HS-5 (cell line): ENCODE measurements around the gene SPRYD3.
"Not testable (repeated sequence)": the region's sequence is repeated elsewhere in the genome, so short reads cannot be mapped to it uniquely, and the experiment has no call there.

Source experiments
- DNase-seq: peaks from one replicate; pipeline ENCODE4 v3.0.0-alpha.2; 2012; ENCODE audit warnings: low read depth

The SPRYD3 gene, protein sequence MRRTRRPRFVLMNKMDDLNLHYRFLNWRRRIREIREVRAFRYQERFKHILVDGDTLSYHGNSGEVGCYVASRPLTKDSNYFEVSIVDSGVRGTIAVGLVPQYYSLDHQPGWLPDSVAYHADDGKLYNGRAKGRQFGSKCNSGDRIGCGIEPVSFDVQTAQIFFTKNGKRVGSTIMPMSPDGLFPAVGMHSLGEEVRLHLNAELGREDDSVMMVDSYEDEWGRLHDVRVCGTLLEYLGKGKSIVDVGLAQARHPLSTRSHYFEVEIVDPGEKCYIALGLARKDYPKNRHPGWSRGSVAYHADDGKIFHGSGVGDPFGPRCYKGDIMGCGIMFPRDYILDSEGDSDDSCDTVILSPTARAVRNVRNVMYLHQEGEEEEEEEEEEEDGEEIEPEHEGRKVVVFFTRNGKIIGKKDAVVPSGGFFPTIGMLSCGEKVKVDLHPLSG

DNA sequence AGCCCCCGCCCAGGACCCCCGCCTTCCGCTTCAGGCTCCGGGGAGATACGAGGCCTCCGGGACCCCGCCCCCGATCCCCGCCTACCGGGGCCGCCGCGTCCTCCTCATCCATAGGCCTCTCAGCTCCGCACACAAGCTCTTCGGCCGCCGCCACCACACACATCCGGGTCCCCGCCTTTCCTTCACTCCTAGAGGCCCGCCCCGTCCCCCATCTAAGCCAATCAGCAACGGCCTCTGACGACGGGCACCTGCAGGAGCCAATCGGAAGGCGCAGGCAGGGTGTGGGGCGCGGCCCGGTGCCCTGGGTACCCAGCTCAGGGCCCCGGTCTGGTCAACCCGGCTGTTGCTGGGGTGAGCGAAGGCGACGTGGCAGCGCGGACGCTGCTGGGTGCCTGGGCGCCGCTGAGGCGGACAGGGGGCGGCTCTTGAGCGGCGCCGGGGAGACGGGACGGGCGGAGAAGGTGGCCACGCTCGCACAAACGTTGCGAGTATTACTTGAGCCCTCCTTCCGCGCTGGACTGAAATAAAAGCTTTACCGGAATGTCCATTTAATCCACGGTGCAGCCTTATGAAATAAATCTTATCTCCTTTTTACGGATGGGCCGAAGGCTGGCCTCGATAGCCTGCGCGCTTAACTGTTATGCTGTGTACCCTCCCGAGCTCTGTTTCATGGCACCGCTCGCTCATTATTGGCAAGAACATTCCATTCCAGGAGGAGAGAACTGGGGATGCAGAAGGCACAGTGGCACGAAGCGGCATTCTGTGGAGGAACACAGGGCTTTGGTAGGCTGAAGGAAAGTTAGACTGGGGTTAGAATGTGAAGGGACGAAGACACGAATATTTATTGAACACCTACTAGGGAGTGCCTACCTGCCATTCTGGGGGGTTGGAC is at the start of gene SPRYD3:
TSS of gene SPRYD3 (minus strand) at position 165 of the 892 bp plus-strand sequence. CDS start at position 108, 57 bp downstream.
- peak; percentile 82 for DNase-seq

DNA sequence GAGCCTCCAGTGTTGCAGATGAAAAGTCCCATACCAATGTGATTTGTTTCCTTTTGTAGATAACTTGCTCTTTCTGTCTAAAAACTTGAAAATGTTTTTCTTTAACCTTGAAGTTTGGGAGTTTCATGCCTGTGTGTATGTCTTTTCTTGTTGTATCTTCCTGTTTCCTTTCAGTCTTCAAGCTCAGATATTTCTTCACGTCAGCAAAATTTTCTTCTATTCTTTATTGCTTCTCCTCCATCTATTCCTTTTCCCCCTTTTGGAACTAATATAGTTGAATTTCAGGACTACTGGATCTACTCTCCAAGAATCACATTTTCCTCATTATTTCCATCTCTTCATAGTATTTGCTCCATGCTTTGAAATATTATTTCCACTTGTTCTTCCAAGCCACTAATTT is 48.0 kb upstream of the SPRYD3 start:
- DNase-seq: no peak

DNA sequence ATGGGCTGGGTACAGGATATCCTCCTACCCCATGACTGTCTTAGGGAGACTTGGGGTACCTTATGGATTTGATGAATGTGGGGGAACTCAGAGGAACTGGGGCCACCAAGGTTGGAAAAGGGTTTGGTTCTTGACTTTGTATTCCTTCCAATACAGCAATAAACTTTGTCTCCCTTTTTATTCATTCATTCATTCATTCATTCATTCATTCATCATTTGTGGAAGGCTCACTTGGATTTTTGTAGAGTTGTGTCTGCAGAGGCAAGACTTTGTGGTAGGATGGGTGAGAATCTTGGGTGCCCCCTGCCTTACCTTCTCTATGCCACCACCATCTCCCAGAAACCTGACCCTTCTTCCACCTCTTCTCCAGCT is 45.1 kb upstream of the SPRYD3 start:
- DNase-seq: no peak

DNA sequence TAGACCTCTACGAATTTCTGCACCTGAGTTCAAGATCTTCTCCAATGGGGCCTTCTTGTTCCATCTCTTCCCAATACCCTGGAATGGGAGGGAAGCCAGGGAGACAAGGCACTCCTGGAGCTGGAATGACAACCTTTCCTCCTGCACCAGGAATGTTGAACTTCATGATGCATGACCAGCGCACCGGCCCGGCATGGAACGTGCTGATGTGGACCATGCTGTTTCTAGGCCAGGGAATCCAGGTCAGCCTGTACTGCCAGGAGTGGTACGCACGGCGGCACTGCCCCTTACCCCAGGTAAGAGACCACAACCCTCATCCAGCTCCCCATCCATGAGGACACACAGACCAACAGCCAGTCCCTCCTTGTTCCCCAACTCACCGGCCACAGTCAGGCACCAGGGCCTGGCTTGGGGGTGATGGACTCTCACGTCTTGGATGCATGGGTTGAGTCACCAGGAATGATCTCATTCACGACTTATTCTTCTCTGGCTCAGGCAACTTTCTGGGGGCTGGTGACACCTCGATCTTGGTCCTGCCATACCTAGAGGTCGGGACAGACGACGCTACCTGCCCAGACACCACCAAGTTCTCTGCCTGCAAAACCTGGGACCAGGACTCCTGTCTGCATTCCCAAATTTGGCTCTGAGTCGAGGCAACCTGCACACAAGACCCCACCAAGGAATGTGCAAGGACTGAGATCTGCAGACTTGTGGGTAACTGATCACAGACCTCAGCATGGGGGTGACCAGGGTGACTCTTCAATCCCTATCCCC is 44.6 kb upstream of the SPRYD3 start:
- DNase-seq: peak; percentile 26

DNA sequence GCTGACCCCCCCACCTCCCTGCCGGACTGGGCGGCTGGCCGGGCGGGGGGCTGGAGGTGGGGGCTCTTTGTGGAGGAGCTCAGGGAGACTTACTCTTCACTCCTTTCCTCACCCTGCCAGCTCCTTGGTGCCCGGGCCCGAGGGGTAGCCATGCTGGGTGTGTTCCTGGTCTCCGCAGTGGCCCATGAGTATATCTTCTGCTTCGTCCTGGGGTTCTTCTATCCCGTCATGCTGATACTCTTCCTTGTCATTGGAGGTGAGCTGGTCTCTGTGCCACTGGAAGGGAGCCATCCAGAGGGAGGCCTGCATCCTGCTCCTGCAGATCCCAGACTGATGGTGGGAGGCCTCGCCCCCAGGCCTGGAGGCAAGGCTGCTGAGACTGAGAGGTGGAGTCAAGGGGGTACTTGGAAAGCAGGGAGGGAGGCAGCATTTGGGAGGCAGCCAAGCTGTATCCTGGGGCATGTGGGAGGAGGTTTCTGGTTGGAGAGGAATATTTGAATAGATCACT is 43.8 kb upstream of the SPRYD3 start:
- no peak for DNase-seq

DNA sequence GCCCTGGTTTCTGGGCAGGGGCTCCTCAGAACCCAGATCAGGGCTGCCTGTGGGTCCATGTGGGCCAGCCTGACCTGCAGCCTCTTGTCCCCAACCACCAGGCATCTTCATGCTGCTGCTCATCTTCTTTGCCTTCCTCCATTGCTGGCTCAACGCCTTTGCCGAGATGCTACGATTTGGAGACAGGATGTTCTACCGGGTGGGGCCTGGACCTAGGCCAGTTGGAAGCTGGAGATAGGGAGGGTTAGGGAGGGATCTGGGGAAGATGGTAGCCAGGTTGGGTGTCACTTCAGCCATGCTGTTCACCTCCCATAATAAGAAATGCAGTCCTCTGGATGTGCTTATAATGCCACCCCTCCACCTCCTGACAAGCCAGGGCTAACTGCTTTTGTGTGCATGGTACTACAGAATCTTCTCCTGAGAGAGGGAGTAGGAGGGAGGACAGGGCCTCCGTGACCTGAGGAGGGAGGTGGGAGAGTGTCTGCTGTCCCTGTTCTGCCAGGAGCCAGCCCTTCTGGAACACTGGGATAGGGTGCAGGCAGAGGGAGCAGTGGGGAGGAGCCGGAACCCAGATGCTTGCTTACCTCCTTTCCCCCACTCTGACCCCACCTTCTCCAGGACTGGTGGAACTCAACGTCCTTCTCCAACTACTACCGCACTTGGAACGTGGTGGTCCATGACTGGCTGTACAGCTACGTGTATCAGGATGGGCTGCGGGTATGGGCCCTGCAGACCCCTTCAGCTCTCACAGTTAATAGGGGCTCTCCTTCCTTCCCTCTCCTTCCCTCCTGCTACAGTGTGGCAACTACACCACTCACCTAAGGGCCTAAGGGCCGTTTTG is 41.7 kb upstream of the SPRYD3 start:
- no peak for DNase-seq

DNA sequence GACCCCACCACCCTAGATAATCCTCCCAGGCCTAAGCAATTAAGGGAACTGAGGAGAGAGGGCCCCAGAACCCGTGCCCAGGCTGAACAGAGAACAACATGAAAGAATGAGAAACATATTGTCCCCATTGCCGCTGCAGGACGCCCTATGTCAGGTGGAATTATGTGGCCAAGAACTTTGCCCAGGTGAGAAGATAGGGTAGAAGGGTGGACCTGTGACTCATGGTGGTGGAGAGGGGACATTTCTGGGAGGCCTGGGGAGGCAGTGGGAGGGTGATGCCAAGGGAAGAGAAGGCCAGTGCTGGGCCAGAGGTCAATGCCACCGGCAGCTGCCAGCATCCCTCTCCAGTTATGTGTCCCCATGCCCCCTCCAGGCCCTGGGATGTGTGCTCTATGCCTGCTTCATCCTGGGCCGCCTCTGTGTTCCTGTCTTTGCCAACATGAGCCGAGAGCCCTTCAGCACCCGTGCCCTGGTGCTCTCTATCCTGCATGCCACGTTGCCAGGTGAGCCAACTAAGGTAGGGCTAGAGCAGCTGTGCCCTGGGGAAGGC is 39.6 kb upstream of the SPRYD3 start:
- DNase-seq: no peak

DNA sequence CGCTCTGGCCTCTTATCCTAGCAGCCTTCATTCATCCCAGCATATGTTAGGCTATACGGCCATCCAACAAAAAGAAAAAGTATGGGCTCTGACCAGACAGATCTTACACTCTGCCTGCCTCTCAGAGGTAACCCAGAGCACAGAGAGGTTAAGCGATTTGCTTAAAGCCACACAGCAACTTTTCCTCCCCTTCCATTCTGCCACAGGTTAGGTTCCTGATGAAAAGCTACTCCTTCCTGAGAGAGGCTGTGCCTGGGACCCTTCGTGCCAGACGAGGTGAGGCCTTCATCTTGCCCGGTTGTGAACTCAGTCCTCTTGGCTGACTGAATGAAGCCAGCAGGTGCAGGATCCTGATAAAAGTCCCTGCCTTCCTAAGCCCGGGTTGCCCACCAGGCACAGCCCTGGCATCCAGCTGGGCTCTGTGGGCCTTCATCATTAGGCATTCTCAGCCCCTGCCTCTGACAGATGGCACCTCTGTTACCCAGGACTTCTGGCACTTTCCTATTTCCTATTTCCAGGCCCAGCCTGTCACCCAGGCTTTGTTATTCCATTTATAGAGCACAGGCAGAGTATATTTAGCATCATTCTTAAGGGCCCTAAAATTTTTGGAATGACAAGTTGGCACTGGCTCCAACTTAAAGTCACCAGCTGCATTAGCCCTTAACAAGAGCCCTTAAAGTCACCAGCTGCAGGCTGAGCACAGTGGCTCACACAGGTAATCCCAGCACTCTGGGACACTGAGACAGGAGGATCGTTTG is 36.9 kb upstream of the SPRYD3 start:
- DNase-seq: no peak

DNA sequence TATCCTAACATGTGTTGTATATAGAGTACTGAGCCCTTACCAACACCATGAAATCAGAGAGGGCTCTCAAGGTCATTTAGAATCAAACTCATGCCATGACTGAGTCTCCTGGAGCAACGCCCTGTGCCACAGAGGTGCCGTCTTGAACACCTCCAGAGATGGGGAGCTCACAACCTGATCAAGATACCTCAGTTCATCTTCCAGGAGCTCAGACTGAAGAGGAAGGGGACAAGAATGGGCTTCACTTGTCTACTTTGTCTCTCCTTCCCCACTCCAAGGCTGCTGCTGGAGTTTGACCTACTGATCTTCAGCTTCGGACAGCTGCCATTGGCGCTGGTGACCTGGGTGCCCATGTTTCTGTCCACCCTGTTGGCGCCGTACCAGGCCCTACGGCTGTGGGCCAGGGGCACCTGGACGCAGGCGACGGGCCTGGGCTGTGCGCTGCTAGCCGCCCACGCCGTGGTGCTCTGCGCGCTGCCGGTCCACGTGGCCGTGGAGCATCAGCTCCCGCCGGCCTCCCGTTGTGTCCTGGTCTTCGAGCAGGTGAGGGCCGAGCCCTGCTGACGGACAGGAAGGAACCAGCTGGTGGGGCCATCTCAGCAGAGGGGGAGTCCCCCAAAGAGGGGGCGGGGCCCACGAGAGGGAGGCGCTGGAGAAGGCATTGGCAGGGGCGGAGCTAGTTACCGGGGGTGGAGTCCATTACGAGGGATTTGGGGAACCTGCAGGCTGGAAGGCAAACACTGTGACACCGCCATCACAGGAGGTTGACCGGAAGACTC is 36.1 kb upstream of the SPRYD3 start:
- no peak for DNase-seq

DNA sequence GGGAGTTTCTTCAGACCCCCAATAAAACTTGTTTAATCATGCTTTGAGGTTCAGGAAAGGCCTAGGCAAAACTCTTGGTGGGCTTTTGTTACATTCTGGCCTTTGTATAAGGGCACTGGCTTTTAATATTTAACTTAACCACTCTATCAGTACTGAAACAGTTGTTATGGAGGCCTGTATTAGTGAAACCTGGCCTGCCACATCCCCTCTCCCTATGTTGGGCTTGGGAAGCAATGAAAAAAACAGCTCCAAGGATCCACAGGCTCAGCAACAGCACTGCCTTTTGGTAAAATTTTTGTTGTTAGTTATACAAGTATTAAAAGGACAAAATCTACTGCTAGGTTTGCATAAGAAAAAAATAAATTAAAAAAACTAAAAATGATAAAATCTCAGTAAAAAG is 34.8 kb upstream of the SPRYD3 start:
- no peak for DNase-seq

DNA sequence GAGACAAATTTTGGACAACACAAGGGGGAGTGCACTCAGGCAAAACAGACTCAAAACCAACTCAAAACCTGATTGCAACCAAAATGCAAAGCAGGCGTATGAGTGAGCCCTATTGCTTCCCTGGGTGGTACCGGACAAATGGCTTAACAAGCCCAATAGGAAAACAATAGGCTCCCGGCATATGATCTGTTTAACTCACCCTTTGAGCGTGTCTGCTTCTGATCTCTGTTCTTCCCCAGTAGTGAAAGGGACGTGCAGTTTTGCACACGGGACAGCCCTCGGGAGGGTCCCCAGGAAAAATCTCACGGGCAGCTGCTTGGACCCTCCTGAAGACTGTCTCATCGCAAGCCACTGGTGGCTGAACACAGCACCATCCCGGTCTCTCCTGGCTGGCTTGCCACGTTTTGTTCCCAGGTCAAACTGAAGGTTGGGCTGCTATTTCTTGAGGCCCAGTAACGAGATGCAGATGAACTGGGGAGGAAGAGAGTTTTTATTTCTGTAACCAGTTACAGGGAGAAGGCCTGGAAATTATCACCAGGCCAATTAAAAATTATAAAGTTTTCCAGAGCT is 34.0 kb upstream of the SPRYD3 start:
- DNase-seq: no peak

DNA sequence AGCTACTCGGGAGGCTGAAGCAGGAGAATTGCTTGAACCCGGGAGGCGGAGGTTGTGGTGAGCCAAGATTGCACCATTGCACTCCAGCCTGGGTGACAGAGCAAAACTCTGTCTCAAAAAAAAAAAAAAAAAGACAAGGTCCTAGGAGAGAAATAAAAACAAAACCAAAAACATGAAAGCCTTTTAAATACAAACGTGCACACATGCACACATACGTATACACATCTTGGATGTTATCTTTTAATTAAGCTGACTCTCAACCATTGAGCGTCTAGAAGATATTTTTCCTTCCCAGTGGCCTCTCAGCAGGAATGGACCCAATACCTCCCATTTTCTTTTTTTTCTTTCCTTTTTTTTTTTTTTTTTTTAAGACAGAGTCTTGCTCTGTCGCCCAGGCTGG is 33.2 kb upstream of the SPRYD3 start:
- DNase-seq: not testable (repeated sequence)

DNA sequence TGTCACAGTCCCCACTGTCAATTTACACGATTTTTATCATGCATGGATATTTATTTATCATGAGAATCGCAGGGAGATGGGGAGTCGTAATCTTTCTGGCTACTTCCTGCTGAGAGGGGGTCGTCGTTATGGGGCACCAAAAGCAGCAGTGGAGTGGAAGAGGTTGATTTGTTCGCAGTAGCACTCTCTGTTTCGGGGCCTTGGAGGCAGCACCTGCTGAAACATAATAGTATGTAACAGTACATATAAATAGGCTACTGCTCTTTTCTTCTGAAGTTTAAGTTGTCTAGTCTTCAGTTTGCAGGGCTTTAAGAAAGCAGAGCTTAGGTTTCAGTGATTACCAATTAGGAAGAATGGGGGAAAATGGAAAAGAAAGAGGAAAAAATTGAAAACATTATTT is 27.9 kb upstream of the SPRYD3 start:
- no peak for DNase-seq

DNA sequence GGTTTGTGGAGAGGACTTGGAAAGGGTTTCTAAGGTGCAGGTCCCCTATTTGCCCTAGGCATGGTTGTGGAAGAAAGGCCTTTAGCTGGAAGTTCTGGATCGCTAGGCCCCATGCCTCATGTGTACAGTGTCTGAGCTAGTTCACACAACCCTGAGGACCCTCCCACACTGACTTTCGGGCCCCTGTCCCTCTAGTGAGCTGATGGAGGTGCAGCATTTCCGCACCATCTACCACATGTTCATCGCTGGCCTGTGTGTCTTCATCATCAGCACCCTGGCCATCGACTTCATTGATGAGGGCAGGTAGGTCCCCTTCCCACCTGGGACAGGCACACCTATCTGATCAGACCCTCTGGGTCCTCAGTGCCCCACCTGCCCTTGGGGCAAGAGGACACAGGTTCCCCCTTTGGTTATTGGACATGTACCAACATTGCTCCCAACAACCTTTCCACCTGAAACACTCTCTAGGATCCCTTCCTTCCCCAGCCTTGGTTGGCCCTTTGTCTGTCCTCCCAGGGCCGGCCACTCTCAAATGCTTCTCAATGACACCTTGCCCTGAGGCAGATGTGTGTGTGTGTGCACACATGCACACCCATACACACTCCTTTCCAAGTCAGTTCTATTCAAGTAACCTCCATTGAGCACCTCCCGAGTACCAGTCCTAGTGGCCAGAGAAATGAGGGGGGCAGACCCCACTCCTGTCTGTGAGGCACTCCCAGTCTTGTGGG is 26.7 kb upstream of the SPRYD3 start:
- DNase-seq: no peak

DNA sequence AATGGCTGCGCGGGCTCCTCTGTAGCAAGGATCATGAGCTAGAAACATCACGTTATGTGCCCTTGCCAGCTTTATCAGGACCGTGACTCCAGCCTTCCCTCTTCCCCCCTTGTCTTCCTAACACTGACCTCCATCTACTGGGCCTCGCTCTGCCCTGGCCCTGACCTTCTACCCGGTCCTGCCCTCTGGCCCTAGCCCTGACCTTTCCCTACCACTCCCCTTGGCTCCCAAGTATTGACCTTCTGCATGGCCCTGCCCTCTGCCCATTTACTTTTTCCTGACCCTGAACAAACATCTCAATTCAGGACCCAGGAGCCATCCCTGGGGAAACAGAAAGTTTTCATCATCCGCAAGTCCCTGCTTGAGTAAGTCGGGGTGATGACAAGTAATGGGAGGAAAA is 26.1 kb upstream of the SPRYD3 start:
- no peak for DNase-seq

DNA sequence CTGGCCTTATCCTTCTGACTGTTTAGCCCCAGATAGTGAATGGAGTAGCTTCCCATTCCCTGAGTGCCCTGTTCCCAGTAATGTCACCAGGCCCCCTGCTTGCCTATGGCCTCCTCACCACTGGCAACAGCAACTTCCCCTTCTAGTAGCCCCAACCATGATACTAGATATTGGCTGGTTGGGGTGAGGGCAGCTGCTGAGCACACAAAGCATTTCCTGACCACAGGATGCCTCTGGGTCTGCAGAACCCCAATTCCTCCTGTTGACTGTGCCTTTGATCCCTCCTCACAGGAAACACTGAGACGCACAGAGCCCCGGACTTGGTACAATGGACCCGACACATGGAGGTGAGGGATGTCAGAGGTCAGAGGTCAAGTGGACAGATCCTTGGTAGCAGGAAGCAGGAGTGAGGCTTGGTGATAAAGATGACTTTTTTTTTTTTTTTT is 24.7 kb upstream of the SPRYD3 start:
- no peak for DNase-seq

DNA sequence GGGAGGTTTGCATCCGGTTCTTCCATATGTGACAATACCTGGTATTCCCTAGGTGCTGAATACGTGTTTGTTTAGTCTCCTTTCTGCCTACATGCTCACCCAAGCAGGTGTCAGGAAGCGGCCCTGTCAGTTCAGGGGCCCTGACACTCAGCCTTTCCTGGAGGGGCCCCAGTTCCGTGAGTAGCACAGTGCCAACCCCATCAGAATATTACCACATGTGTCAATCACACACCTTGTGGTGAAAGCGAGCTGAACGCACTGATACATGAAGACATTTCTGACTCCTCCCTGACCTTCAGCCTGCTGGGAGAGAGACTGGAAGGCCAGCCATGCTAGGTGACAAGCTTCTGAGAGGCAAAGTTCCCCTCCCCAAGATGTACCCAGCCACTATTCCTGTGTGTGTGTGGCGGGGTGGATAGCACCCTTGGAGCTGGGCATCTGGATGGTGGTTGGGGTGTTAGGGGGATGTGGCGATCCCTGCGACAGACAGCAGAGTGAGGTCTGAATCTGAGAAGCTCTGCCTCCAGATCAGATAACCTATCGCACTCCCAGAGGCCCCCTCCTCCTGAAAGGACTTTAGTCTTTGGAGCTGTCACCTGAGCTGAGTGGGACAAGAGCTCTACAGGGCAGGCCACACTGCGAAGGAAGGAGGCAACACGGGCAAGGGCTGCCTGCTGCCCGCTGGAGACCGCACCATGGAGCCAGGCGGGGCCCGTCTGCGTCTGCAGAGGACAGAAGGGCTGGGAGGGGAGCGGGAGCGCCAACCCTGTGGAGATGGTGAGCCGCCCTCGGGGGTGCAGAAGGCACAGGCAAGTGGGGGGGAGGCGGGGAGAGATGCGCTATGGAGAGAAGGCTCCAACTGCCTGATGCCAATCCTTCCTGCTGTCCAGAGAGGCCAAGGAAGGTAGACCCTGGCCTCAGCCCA is 24.0 kb upstream of the SPRYD3 start, which contains the start of gene SOAT2:
TSS of gene SOAT2 (plus strand) at position 604 of the 925 bp plus-strand sequence. CDS start at position 696, 92 bp downstream.
- DNase-seq: no peak
